Stomach (tissue), 9 donors: ENCODE data around the gene EHMT1. TPM values are rescaled to one million over a fixed set of nuclear protein-coding genes. Genes with fewer than 3 reads are reported as not detected.

ENCODE experiments used
- DNase-seq, 2 donors: peaks; one replicate each; pipeline versions ENCODE4 v3.0.0 to v3.0.0-alpha.2; 2013 to 2019
- H3K27ac ChIP-seq, 5 donors: fragments of 200-600 bp in 4 of 5; sonication (generic) in 4 of 5; one replicate each; pipeline ENCODE4 v1.5.1; 2013 to 2019; ENCODE audit warnings: mild to moderate bottlenecking in 1 of 5, moderate library complexity in 1 of 5
- H3K27me3 ChIP-seq, 3 donors: fragments of 200-600 bp; sonication (generic); one replicate each; pipeline ENCODE4 v1.5.1; 2017 to 2019; ENCODE audit warnings: mixed run types in 1 of 3
- H3K36me3 ChIP-seq, 4 donors: fragments of 200-600 bp; sonication (generic); 1 replicate in 3 of 4; 2 replicates in 1 of 4; pipeline ENCODE4 v1.5.1; 2016 to 2019
- H3K4me1 ChIP-seq, 4 donors: fragments of 200-600 bp; sonication (generic); one replicate each; pipeline ENCODE4 v1.5.1; 2016 to 2019
- H3K4me3 ChIP-seq, 4 donors: fragments of 200-600 bp; sonication (generic) in 3 of 4; one replicate each; pipeline ENCODE4 v1.5.1; 2016 to 2019; ENCODE audit warnings: mild to moderate bottlenecking in 1 of 4
- H3K9me3 ChIP-seq, 4 donors: fragments of 200-600 bp; sonication (generic); one replicate each; pipeline ENCODE4 v1.5.1; 2016 to 2019
- CTCF ChIP-seq, 7 experiments: fragments of 450-650 bp in 4 of 7; fragments of 200-600 bp in 3 of 7; sonication (generic) in 3 of 7; IDR thresholded peaks; one replicate each; pipeline ENCODE4 v1.5.1; 2016 to 2019; ENCODE audit warnings: antibody characterized with exemption in 7 of 7, control low read depth in 2 of 7, mild to moderate bottlenecking in 1 of 7
- EP300 ChIP-seq: sonication (generic); formaldehyde crosslinking; IDR thresholded peaks from one replicate; pipeline ENCODE4 v1.6.1; 2017; ENCODE audit warnings: antibody characterized with exemption
- POLR2A ChIP-seq, 4 donors: fragments of 450-650 bp; IDR thresholded peaks; one replicate each; pipeline ENCODE4 v1.6.1; 2016; ENCODE audit warnings: antibody characterized with exemption in 4 of 4, control low read depth in 2 of 4, mild to moderate bottlenecking in 1 of 4, moderate library complexity in 1 of 4
- POLR2AphosphoS5 ChIP-seq, 3 donors: sonication (generic); formaldehyde crosslinking; IDR thresholded peaks; one replicate each; pipeline ENCODE4 v1.6.1; 2016; ENCODE audit warnings: antibody characterized with exemption in 3 of 3
- WGBS, 5 donors: extraction: QIAGEN DNeasy Blood & Tissue Kit in 3 of 5; methylation state at CpG; one replicate each; pipeline versions ENCODE4 v1.1.5 to v1.1.7; 2013 to 2018; 5-methylcytosine and 5-hydroxymethylcytosine counted together
- intact Hi-C: fragments of 100-400 bp; cut with DNase I; formaldehyde crosslinking; loops from one replicate; pipeline ENCODE4 v1.15.1; 2023; ENCODE audit warnings: low total_unique reads
- polyA plus RNA-seq, 3 donors: library from polyadenylated mRNA; stranded (reverse); fragments of 200-250 nt; gene quantifications; one replicate each; pipeline ENCODE4 v1.2.3, GENCODE V29; 2013
- total RNA-seq, 5 donors: library from RNA; depleted of rRNA; stranded (reverse); fragments of >200 nt; gene quantifications; one replicate each; pipeline versions ENCODE4 v1.1.0 to v1.2.3, GENCODE V29; 2014 to 2016
- donor health status: healthy with polysubstance abuse.
- donor health status: Bipolar disorder and iron deficiency.
- donor health status: healthy.

EHMT1 gene
- total and polyA plus RNA-seq, 8 donors: 23.9 to 419 (median 79.5) TPM

- no peaks in the 10 kb centered on the region for H3K27me3 ChIP-seq
- H3K4me1 ChIP-seq: peaks cover 0 to 6% (median 0%) of the 10 kb centered on the region in 4 donors
- TF ChIP-seq POLR2A (IDR thresholded peaks at IDR 0.05) (no peak), POLR2AphosphoS5 (IDR thresholded peaks at IDR 0.05) (no peak), CTCF (IDR thresholded peaks at IDR 0.05) (no peak), EP300 (no peak)
- DNase-seq: no peak
- H3K36me3 ChIP-seq: peaks cover 31 to 96% (median 88%) of the 10 kb centered on the region in 4 donors
- WGBS, 5 donors: 70 to 82% (median 80%) methylated on average over 12 to 13 of the region's 13 CpGs
- no peak overlapping the region for H3K4me3 ChIP-seq
- intact Hi-C loops: no loop called here
- H3K9me3 ChIP-seq: no peaks in the 10 kb centered on the region
- no peak overlapping the region for H3K27ac ChIP-seq
These were observed 146.7 kb downstream of the EHMT1 start for GRCh38 chr9:137765536-137765935.

- 81 to 91% (median 87%) methylated on average over 14 of the region's 14 CpGs for WGBS, 5 donors
- TF ChIP-seq CTCF (IDR thresholded peaks at IDR 0.05) (no peak), EP300 (no peak), POLR2AphosphoS5 (IDR thresholded peaks at IDR 0.05) (no peak), POLR2A (IDR thresholded peaks at IDR 0.05) (no peak)
These were observed 152.8 kb downstream of the EHMT1 start for GRCh38 chr9:137771580-137771979.

GRCh38 chr9:137772281-137772873 lies 153.6 kb downstream of the EHMT1 start:
- H3K27ac ChIP-seq: no peak overlapping the region
- TF ChIP-seq CTCF (IDR thresholded peaks at IDR 0.05): no peak
- no peak for TF ChIP-seq EP300
- TF ChIP-seq POLR2AphosphoS5 (IDR thresholded peaks at IDR 0.05): no peak
- no peak for TF ChIP-seq POLR2A (IDR thresholded peaks at IDR 0.05)
- WGBS, 5 donors: 86 to 90% (median 87%) methylated on average over 12 of the region's 12 CpGs

More at GRCh38 chr9:137771580-137771979, 152.8 kb downstream of the EHMT1 start:
- Histone ChIP-seq H3K36me3 (peaks cover 29 to 93% (median 89%) of the 10 kb centered on the region in 4 donors), H3K4me1 (no peaks in the 10 kb centered on the region), H3K9me3 (no peaks in the 10 kb centered on the region), H3K27ac (no peak overlapping the region), H3K27me3 (no peaks in the 10 kb centered on the region), H3K4me3 (no peak overlapping the region)
- no peak for DNase-seq
- intact Hi-C loops: no loop called here

GRCh38 chr9:137774775-137775386 lies 156.1 kb downstream of the EHMT1 start:
- H3K36me3 ChIP-seq: peaks cover 58 to 99% (median 98%) of the 10 kb centered on the region in 4 donors
- intact Hi-C loops: no loop called here
- H3K27me3 ChIP-seq: no peaks in the 10 kb centered on the region
- no peak for DNase-seq
- no peaks in the 10 kb centered on the region for H3K9me3 ChIP-seq
- H3K27ac ChIP-seq: no peak overlapping the region
- H3K4me1 ChIP-seq: no peaks in the 10 kb centered on the region
- no peak overlapping the region for H3K4me3 ChIP-seq
- WGBS, 5 donors: 87 to 97% (median 95%) methylated on average over 15 to 24 of the region's 24 CpGs
- TF ChIP-seq CTCF (IDR thresholded peaks at IDR 0.05) (no peak), POLR2AphosphoS5 (IDR thresholded peaks at IDR 0.05) (no peak), EP300 (no peak)

More at GRCh38 chr9:137772281-137772873, 153.6 kb downstream of the EHMT1 start:
- Histone ChIP-seq H3K4me1 (no peaks in the 10 kb centered on the region), H3K9me3 (no peaks in the 10 kb centered on the region), H3K36me3 (peaks cover 37 to 93% (median 89%) of the 10 kb centered on the region in 4 donors), H3K27me3 (no peaks in the 10 kb centered on the region), H3K4me3 (no peak overlapping the region)
- DNase-seq: no peak
- intact Hi-C loops: no loop called here
